Thoracic aorta (tissue), 2 donors: ENCODE results near the gene RFFL. TPM values are rescaled to one million over a fixed set of nuclear protein-coding genes. Genes with fewer than 3 reads are reported as not detected.
A peak's percentile ranks its signal among the peaks of the same experiment; 100 is the strongest.

Experiments
- ATAC-seq: fragments of 150-250 bp; one replicate; pipeline ENCODE4 v1.8.0; 2017; ENCODE audit warnings: low read depth; ENCODE audit not compliant: insufficient number of reproducible peaks, low FRiP score
- DNase-seq: peaks from one replicate; pipeline ENCODE4 v3.0.0-alpha.2; 2020; ENCODE audit warnings: low spot score
- H3K27ac ChIP-seq, 2 donors: fragments of 200-600 bp; sonication (generic); 1 replicate in 1 of 2; 2 replicates in 1 of 2; pipeline ENCODE4 v1.5.1; 2016; ENCODE audit warnings: mild to moderate bottlenecking in 2 of 2, moderate library complexity in 2 of 2
- H3K27me3 ChIP-seq: fragments of 200-600 bp; sonication (generic); replicated peaks from 2 replicates; pipeline ENCODE4 v1.6.0; 2016; ENCODE audit warnings: mild to moderate bottlenecking; ENCODE audit not compliant: insufficient read depth
- H3K36me3 ChIP-seq: fragments of 200-600 bp; sonication (generic); one replicate; pipeline ENCODE4 v1.5.1; 2016
- H3K4me1 ChIP-seq, 2 donors: fragments of 200-600 bp; sonication (generic); 1 replicate in 1 of 2; 2 replicates in 1 of 2; pipeline versions ENCODE4 v1.5.1 to v1.6.0; 2016; ENCODE audit warnings: low read depth in 2 of 2, mild to moderate bottlenecking in 1 of 2; ENCODE audit not compliant: control insufficient read depth in 1 of 2
- H3K4me3 ChIP-seq: fragments of 200-600 bp; sonication (generic); 2 replicates; pipeline ENCODE4 v1.5.1; 2016; ENCODE audit warnings: mild to moderate bottlenecking
- H3K9me3 ChIP-seq: fragments of 200-600 bp; sonication (generic); 2 replicates; pipeline ENCODE4 v1.5.1; 2016
- total RNA-seq, 2 donors: library from RNA; depleted of rRNA; stranded (reverse); fragments of >200 nt; gene quantifications; one replicate each; pipeline versions ENCODE4 v1.1.0 to v1.2.3, GENCODE V29; 2016
- TF ChIP-seq, protein P1 (sequence below): fragments of 200-600 bp; sonication (generic); IDR thresholded peaks from one replicate; pipeline ENCODE4 v1.5.1; 2019; ENCODE audit warnings: antibody characterized with exemption

The RFFL gene
- total RNA-seq, 2 donors from 2014 or later: 22.0 to 30.9 TPM

GRCh38 chr17:34998205-34998604 lies 65.3 kb downstream of the RFFL start:
- Histone ChIP-seq H3K4me3 (no peak overlapping the region), H3K27ac (peak overlapping the region; percentile 71 to 72), H3K4me1 (peaks cover 6 to 17% of the 10 kb centered on the region in 2 donors), H3K9me3 (no peaks in the 10 kb centered on the region), H3K27me3 (no peaks in the 10 kb centered on the region), H3K36me3 (peaks cover 27% of the 10 kb centered on the region)
- TF ChIP-seq, protein P1, sequence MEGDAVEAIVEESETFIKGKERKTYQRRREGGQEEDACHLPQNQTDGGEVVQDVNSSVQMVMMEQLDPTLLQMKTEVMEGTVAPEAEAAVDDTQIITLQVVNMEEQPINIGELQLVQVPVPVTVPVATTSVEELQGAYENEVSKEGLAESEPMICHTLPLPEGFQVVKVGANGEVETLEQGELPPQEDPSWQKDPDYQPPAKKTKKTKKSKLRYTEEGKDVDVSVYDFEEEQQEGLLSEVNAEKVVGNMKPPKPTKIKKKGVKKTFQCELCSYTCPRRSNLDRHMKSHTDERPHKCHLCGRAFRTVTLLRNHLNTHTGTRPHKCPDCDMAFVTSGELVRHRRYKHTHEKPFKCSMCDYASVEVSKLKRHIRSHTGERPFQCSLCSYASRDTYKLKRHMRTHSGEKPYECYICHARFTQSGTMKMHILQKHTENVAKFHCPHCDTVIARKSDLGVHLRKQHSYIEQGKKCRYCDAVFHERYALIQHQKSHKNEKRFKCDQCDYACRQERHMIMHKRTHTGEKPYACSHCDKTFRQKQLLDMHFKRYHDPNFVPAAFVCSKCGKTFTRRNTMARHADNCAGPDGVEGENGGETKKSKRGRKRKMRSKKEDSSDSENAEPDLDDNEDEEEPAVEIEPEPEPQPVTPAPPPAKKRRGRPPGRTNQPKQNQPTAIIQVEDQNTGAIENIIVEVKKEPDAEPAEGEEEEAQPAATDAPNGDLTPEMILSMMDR: peak; percentile 25
- ATAC-seq (no peak), DNase-seq (peak; percentile 17)

- Histone ChIP-seq H3K27ac (peak overlapping the region; percentile 71 to 72), H3K4me3 (no peak overlapping the region), H3K4me1 (peaks cover 6 to 17% of the 10 kb centered on the region in 2 donors), H3K36me3 (peaks cover 34% of the 10 kb centered on the region), H3K27me3 (no peaks in the 10 kb centered on the region), H3K9me3 (no peaks in the 10 kb centered on the region)
- ATAC-seq (peak; percentile 75), DNase-seq (no peak)
- TF ChIP-seq, protein P1: no peak
Observed at GRCh38 chr17:34997355-34997862, 66.1 kb downstream of the RFFL start.

GRCh38 chr17:34996422-34997285 lies 66.9 kb downstream of the RFFL start:
- ATAC-seq (no peak), DNase-seq (no peak)
- Histone ChIP-seq H3K4me3 (no peak overlapping the region), H3K36me3 (peaks cover 36% of the 10 kb centered on the region), H3K9me3 (no peaks in the 10 kb centered on the region), H3K4me1 (peaks cover 6 to 17% of the 10 kb centered on the region in 2 donors), H3K27ac (peak overlapping the region; percentile 71 to 72), H3K27me3 (no peaks in the 10 kb centered on the region)
- TF ChIP-seq, protein P1: no peak

GRCh38 chr17:34993031-34993430 lies 70.5 kb downstream of the RFFL start:
- TF ChIP-seq, protein P1: no peak
- no peak for DNase-seq
- Histone ChIP-seq H3K27ac (no peak overlapping the region), H3K4me1 (peaks cover 6 to 14% of the 10 kb centered on the region in 2 donors), H3K36me3 (peaks cover 50% of the 10 kb centered on the region), H3K27me3 (no peaks in the 10 kb centered on the region), H3K9me3 (no peaks in the 10 kb centered on the region), H3K4me3 (no peak overlapping the region)
- ATAC-seq: no peak

DNA sequence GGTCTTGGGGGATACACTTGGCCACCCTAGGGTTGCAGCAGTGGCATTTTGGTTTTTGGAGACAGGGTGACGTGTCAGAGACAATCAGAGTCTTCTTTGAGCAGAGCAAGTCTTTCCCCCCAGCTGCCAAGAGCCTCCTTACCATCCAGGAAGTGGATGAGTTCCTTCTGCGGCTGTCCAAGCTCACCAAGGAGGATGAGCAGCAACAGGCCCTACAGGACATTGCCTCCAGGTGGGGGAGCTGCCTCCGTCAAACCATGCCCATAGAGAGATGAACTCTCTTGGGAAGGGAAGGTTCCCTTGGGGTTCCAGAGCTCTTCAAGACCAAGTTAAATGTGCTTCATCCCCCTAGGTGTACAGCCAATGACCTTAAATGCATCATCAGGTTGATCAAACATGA lies 71.9 kb downstream of the RFFL start:
- Histone ChIP-seq H3K36me3 (peaks cover 54% of the 10 kb centered on the region), H3K9me3 (no peaks in the 10 kb centered on the region), H3K4me3 (no peak overlapping the region), H3K4me1 (peaks cover under 1% of the 10 kb centered on the region in 2 donors), H3K27me3 (no peaks in the 10 kb centered on the region), H3K27ac (no peak overlapping the region)
- TF ChIP-seq, protein P1: no peak
- ATAC-seq (no peak), DNase-seq (no peak)
